ENCODE data around the gene EPS8.

EPS8 gene

DNA sequence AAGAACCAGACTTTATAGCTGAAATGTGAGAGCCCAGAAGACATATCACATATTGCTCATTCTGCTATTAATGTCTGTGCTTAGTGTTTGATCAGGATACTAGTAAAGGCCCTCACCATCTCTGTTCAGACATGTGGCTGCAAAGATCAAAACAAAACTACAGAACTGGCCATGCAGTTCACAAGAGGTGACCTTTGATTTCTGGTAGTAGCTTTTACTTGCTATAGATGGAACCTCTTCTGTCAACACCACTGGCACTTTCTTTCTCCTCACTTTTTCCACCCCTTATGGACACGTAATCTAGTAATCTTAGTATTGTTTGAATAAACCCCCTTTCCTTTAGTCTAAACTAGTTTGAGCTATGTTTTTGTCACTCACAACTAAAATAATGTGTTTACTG, 214.8 kb downstream of the EPS8 start:
- TF ChIP-seq, protein P1, sequence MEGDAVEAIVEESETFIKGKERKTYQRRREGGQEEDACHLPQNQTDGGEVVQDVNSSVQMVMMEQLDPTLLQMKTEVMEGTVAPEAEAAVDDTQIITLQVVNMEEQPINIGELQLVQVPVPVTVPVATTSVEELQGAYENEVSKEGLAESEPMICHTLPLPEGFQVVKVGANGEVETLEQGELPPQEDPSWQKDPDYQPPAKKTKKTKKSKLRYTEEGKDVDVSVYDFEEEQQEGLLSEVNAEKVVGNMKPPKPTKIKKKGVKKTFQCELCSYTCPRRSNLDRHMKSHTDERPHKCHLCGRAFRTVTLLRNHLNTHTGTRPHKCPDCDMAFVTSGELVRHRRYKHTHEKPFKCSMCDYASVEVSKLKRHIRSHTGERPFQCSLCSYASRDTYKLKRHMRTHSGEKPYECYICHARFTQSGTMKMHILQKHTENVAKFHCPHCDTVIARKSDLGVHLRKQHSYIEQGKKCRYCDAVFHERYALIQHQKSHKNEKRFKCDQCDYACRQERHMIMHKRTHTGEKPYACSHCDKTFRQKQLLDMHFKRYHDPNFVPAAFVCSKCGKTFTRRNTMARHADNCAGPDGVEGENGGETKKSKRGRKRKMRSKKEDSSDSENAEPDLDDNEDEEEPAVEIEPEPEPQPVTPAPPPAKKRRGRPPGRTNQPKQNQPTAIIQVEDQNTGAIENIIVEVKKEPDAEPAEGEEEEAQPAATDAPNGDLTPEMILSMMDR (IDR thresholded peaks at IDR 0.05; ENCODE audit: insufficient read depth, low read length, poor library complexity, severe bottlenecking): no peak
- H3K36me3 ChIP-seq (ENCODE audit: control insufficient read depth, insufficient read depth, low read length): no peaks in the 10 kb centered on the region
- H3K27me3 ChIP-seq (replicated peaks; ENCODE audit: control insufficient read depth, insufficient read depth, low read length): no peaks in the 10 kb centered on the region
- H3K4me3 ChIP-seq (replicated peaks; ENCODE audit: low read depth, low read length): no peak overlapping the region
- no peak for DNase-seq (ENCODE audit: extremely low read depth, insufficient read length)
